Keratinocyte (primary cell): ENCODE measurements around the gene ZSCAN2. TPM values are rescaled to one million over a fixed set of nuclear protein-coding genes. Genes with fewer than 3 reads are reported as not detected.

Source experiments
- DNase-seq: peaks from one replicate; pipeline ENCODE4 v3.0.0-alpha.2; 2011; ENCODE audit warnings: low read depth, missing footprints, low spot score
- FAIRE-seq: peaks from 2 replicates; lab custom pipeline; 2011; peaks lifted over from hg19 to GRCh38; lab: Jason Lieb, UNC
- H2AFZ ChIP-seq: 2 replicates; pipeline ENCODE4 v1.6.0; 2012; ENCODE audit warnings: low read length, control low read depth, inconsistent platforms; ENCODE audit not compliant: control insufficient read depth
- H3K27ac ChIP-seq: 2 replicates; pipeline ENCODE4 v1.5.1; 2011; ENCODE audit warnings: low read length; ENCODE audit not compliant: control insufficient read depth, insufficient read depth
- H3K27me3 ChIP-seq: 3 replicates; pipeline ENCODE4 v1.6.0; 2011; ENCODE audit warnings: low read length; ENCODE audit not compliant: control insufficient read depth, insufficient read depth; ENCODE audit errors: extremely low read depth
- H3K36me3 ChIP-seq, 2 experiments: 2 replicates in 1 of 2; 3 replicates in 1 of 2; pipeline ENCODE4 v1.5.1; 2011; ENCODE audit warnings: low read length in 2 of 2, mild to moderate bottlenecking in 1 of 2; ENCODE audit not compliant: control insufficient read depth in 2 of 2, insufficient read depth in 2 of 2; ENCODE audit errors: extremely low read depth in 1 of 2
- H3K4me1 ChIP-seq: 3 replicates; pipeline ENCODE4 v1.5.1; 2011; ENCODE audit warnings: low read length; ENCODE audit not compliant: control insufficient read depth, insufficient read depth; ENCODE audit errors: extremely low read depth
- H3K4me2 ChIP-seq: 3 replicates; pipeline ENCODE4 v1.6.0; 2011; ENCODE audit warnings: low read depth, low read length; ENCODE audit not compliant: control insufficient read depth, insufficient read depth; ENCODE audit errors: extremely low read depth
- H3K4me3 ChIP-seq, 3 experiments: fragments of 200-600 bp in 1 of 3; sonication (generic) in 1 of 3; 2 replicates in 2 of 3; 3 replicates in 1 of 3; pipeline ENCODE4 v1.5.1; 2011 to 2016; ENCODE audit warnings: low read length in 3 of 3, mild to moderate bottlenecking in 3 of 3, control low read depth in 2 of 3, inconsistent platforms in 1 of 3, low read depth in 1 of 3, mixed read lengths in 1 of 3, mixed run types in 1 of 3, moderate library complexity in 1 of 3; ENCODE audit not compliant: control insufficient read depth in 2 of 3, insufficient read depth in 2 of 3; ENCODE audit errors: extremely low read depth in 1 of 3
- H3K79me2 ChIP-seq: 2 replicates; pipeline ENCODE4 v1.6.0; 2012; ENCODE audit warnings: low read length; ENCODE audit not compliant: control insufficient read depth, insufficient read depth
- H3K9ac ChIP-seq: 3 replicates; pipeline ENCODE4 v1.6.0; 2011; ENCODE audit warnings: low read length; ENCODE audit not compliant: control insufficient read depth, insufficient read depth; ENCODE audit errors: extremely low read depth
- H3K9me1 ChIP-seq: 3 replicates; pipeline ENCODE4 v1.6.0; 2011; ENCODE audit warnings: low read length; ENCODE audit not compliant: control insufficient read depth, insufficient read depth; ENCODE audit errors: extremely low read depth
- H3K9me3 ChIP-seq: 2 replicates; pipeline ENCODE4 v1.5.1; 2012; ENCODE audit warnings: low read depth, low read length; ENCODE audit not compliant: control insufficient read depth
- H4K20me1 ChIP-seq: 3 replicates; pipeline ENCODE4 v1.6.0; 2011; ENCODE audit warnings: low read length; ENCODE audit not compliant: control insufficient read depth, insufficient read depth; ENCODE audit errors: extremely low read depth
- EZH2 ChIP-seq: IDR thresholded peaks from one replicate; pipeline ENCODE4 v1.6.1; 2012; ENCODE audit warnings: inconsistent platforms, mild to moderate bottlenecking, low read length, moderate library complexity
- dilution Hi-C: fragments of 300-500 bp; cut with MboI; formaldehyde crosslinking; loops from one replicate; pipeline ENCODE4 v1.7.0; 2020; ENCODE audit warnings: low sequenced_read_pairs; ENCODE audit not compliant: extremely low pct_ligation_motif_present
- polyA plus RNA-seq, 5 experiments: library from polyadenylated mRNA; depleted of rRNA in 3 of 5; stranded (reverse) in 3 of 5; stranded (forward) in 1 of 5; unstranded in 1 of 5; fragments of >200 nt; gene quantifications; 1 replicate in 1 of 5; 2 replicates in 3 of 5; 3 replicates in 1 of 5; pipeline versions ENCODE4 v1.2.1 to v1.2.3, GENCODE V29; 2011 to 2012; ENCODE audit warnings: missing spikeins in 2 of 5, low read depth in 1 of 5, low replicate concordance in 1 of 5
- TF ChIP-seq, protein P1 (sequence below), 3 experiments: IDR thresholded peaks in 1 of 3; conservative IDR thresholded peaks in 1 of 3; optimal IDR thresholded peaks in 1 of 3; 2 replicates in 2 of 3; 3 replicates in 1 of 3; pipeline versions ENCODE3 to v1.5.1; 2011; ENCODE audit warnings: low read length in 3 of 3, mild to moderate bottlenecking in 3 of 3, moderate library complexity in 2 of 3, control low read depth in 1 of 3, inconsistent platforms in 1 of 3; ENCODE audit not compliant: insufficient read depth in 2 of 3; ENCODE audit errors: extremely low read depth in 1 of 3

The ZSCAN2 gene
- polyA plus RNA-seq, 1 donor (not counting 4 experiments of a cell fraction or from before 2014, with no cell fraction given), result 3.7 TPM

DNA sequence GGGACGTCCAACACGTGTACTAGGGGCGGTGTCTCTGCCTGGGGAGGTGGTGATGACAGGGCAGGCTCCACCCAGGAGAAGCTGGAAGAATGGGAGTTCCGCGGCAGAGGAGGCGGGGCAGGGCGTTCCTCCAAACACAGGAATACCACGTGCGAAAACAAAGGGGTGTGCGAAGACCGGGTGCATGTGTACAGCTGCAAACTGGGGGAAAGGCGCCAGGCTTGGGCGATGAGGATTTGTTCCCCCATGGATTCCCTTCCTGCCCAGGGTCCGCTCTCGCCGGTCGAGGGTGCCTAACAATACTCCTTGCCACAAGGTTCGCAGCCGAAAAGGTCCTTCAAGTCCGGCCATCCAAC is 500 bp upstream of the ZSCAN2 start:
- Histone ChIP-seq H3K9ac (peak overlapping the region; percentile 78), H3K27ac (no peak overlapping the region), H3K79me2 (no peaks in the 10 kb centered on the region), H4K20me1 (no peaks in the 10 kb centered on the region), H3K9me1 (no peaks in the 10 kb centered on the region), H3K36me3 (peaks cover 0 to 5% of the 10 kb centered on the region in 2 experiments), H2AFZ (peak overlapping the region; percentile 82), H3K4me1 (no peaks in the 10 kb centered on the region), H3K9me3 (no peaks in the 10 kb centered on the region), H3K27me3 (no peaks in the 10 kb centered on the region), H3K4me3 (peak overlapping the region; percentile 71 to 82 (median 71)), H3K4me2 (peak overlapping the region; percentile 85)
- dilution Hi-C loops, result no loop called here
- DNase-seq, result peak; percentile 49
- no peak for FAIRE-seq
- TF ChIP-seq, protein P1, sequence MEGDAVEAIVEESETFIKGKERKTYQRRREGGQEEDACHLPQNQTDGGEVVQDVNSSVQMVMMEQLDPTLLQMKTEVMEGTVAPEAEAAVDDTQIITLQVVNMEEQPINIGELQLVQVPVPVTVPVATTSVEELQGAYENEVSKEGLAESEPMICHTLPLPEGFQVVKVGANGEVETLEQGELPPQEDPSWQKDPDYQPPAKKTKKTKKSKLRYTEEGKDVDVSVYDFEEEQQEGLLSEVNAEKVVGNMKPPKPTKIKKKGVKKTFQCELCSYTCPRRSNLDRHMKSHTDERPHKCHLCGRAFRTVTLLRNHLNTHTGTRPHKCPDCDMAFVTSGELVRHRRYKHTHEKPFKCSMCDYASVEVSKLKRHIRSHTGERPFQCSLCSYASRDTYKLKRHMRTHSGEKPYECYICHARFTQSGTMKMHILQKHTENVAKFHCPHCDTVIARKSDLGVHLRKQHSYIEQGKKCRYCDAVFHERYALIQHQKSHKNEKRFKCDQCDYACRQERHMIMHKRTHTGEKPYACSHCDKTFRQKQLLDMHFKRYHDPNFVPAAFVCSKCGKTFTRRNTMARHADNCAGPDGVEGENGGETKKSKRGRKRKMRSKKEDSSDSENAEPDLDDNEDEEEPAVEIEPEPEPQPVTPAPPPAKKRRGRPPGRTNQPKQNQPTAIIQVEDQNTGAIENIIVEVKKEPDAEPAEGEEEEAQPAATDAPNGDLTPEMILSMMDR (optimal IDR thresholded peaks at IDR 0.05 in 1 of 3, IDR thresholded peaks at IDR 0.05 in 1 of 3, conservative IDR thresholded peaks at IDR 0.05 in 1 of 3; ENCODE audit: extremely low read depth in 1 of 3, insufficient read depth in 2 of 3, low read length in 3 of 3), result no peak
- TF ChIP-seq EZH2, result no peak

DNA sequence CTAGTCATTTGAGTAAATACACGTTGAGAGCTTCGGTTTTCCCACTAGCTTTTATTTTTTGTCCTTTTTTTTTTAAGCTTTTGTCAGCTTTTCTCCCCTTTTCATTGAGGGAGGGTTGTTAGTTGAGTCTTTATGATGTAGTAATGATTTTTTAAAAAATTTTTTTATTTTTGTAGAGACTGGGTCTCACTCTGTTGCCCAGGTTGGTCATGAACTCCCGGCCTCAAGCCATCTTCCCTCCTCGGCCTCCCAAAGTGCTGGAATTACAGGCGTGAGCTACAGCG is 688 bp downstream of the ZSCAN2 start:
- Histone ChIP-seq H3K4me1 (no peaks in the 10 kb centered on the region), H3K27ac (no peak overlapping the region), H3K4me3 (peak overlapping the region; percentile 71 to 82 (median 71)), H3K27me3 (no peaks in the 10 kb centered on the region), H3K9me1 (no peaks in the 10 kb centered on the region), H4K20me1 (no peaks in the 10 kb centered on the region), H2AFZ (peak overlapping the region; percentile 95), H3K9ac (peak overlapping the region; percentile 78), H3K79me2 (no peaks in the 10 kb centered on the region), H3K36me3 (peaks cover 0 to 6% of the 10 kb centered on the region in 2 experiments), H3K4me2 (peak overlapping the region; percentile 85), H3K9me3 (no peaks in the 10 kb centered on the region)
- TF ChIP-seq EZH2, result no peak
- TF ChIP-seq, protein P1 (optimal IDR thresholded peaks at IDR 0.05 in 1 of 3, IDR thresholded peaks at IDR 0.05 in 1 of 3, conservative IDR thresholded peaks at IDR 0.05 in 1 of 3; ENCODE audit: extremely low read depth in 1 of 3, insufficient read depth in 2 of 3, low read length in 3 of 3), result no peak
- DNase-seq (no peak), FAIRE-seq (no peak)
- dilution Hi-C loops, result no loop called here
